H7 (cell line): ENCODE results near the gene C20orf141. TPM values are rescaled to one million over a fixed set of nuclear protein-coding genes. Genes with fewer than 3 reads are reported as not detected.

Source experiments
- DNase-seq: peaks from one replicate; pipeline ENCODE4 v3.0.0; 2012
- H3K27me3 ChIP-seq: 2 replicates; pipeline ENCODE4 v1.6.0; 2011; ENCODE audit warnings: mild to moderate bottlenecking, low read length; ENCODE audit not compliant: control insufficient read depth, insufficient read depth
- H3K36me3 ChIP-seq: replicated peaks from 2 replicates; pipeline ENCODE4 v1.5.1; 2011; ENCODE audit warnings: low read length; ENCODE audit not compliant: control insufficient read depth, insufficient read depth
- H3K4me3 ChIP-seq: 2 replicates; pipeline ENCODE4 v1.5.1; 2011; ENCODE audit warnings: low read depth, mild to moderate bottlenecking, control low read depth, low read length, moderate library complexity; ENCODE audit not compliant: insufficient read depth
- total RNA-seq: library from RNA; depleted of rRNA; stranded (reverse); fragments of >200 nt; shearing (Covaris generic); gene quantifications from 2 replicates; pipeline ENCODE4 v1.2.3, GENCODE V29; 2014

C20orf141 gene
- total RNA-seq, 1 experiment from 2014 or later: not detected

- Histone ChIP-seq H3K36me3 (peaks cover 6% of the 10 kb centered on the region), H3K4me3 (no peak overlapping the region), H3K27me3 (peaks cover 4% of the 10 kb centered on the region; the same call in 1 of the 2 replicates)
- DNase-seq: no peak
These were observed 19.3 kb upstream of the C20orf141 start for GRCh38 chr20:2795451-2795850.

DNA sequence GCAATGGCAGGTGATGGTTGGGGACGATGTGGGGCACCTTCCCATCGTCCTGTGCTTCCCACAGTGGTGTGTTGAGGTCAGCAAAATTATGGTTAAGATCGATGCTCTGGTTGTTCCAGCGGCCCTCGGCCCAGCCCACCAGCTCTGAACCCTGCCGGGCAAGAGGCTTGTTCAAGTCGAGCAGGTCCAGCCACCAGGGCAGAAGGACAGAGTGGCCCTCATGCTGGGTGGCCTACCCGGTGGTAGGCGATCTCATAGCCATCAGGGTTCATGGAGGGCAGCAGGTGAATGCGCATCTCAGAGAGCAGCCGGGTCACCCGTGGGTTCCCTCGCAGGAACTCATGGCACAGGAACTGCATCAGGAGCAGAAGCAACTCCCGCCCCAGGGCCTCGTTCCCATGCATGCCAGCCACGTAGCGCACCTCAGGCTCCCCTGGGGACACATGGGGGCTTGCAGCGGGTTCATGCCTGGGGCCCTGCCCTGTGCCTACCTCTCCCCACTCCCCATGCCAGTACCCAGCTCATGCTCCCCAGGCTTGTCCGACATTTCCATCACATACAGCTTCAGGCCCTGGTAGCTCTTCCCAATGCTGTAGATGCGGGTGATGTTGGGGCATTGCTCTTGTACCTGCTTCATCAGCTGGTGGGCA is 18.7 kb upstream of the C20orf141 start:
- DNase-seq: no peak

GRCh38 chr20:2797136-2797983 is 17.4 kb upstream of the C20orf141 start:
- Histone ChIP-seq H3K36me3 (peaks cover 6% of the 10 kb centered on the region), H3K27me3 (peaks cover 19% of the 10 kb centered on the region), H3K4me3 (no peak overlapping the region)
- no peak for DNase-seq

More for the DNA sequence above, 18.7 kb upstream of the C20orf141 start:
- Histone ChIP-seq H3K4me3 (no peak overlapping the region), H3K36me3 (peaks cover 6% of the 10 kb centered on the region), H3K27me3 (peaks cover 9% of the 10 kb centered on the region)

- Histone ChIP-seq H3K36me3 (peaks cover 6% of the 10 kb centered on the region), H3K27me3 (peaks cover 28% of the 10 kb centered on the region), H3K4me3 (no peak overlapping the region)
- DNase-seq: no peak
These were observed 16.5 kb upstream of the C20orf141 start for GRCh38 chr20:2798095-2798805.

DNA sequence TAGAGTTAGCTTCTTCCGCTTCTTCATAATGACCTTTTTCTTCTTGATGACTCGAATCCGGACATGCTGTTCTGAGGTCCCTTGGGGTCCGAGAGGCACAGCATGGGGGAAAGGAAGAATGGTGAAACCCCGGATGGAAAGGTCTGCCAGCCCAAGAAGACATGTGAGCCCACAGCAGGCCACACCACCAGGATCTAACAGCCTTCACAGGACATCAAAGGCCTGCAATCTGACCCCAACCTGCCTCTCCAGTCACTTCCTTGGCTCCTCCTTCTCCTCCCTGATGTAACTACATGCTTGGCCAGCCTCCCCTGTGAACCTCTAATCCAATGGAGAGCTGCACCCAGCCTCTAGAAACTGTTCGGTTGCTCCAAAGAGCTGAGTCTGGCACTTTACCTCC is 16.0 kb upstream of the C20orf141 start:
- DNase-seq: peak; percentile 81
- peak overlapping the region; percentile 95; the same call in 1 of the 2 replicates for H3K4me3 ChIP-seq
- peaks cover 6% of the 10 kb centered on the region for H3K36me3 ChIP-seq
- peaks cover 33% of the 10 kb centered on the region for H3K27me3 ChIP-seq

GRCh38 chr20:2799271-2799670 is 15.5 kb upstream of the C20orf141 start:
- H3K27me3 ChIP-seq: peaks cover 37% of the 10 kb centered on the region

DNA sequence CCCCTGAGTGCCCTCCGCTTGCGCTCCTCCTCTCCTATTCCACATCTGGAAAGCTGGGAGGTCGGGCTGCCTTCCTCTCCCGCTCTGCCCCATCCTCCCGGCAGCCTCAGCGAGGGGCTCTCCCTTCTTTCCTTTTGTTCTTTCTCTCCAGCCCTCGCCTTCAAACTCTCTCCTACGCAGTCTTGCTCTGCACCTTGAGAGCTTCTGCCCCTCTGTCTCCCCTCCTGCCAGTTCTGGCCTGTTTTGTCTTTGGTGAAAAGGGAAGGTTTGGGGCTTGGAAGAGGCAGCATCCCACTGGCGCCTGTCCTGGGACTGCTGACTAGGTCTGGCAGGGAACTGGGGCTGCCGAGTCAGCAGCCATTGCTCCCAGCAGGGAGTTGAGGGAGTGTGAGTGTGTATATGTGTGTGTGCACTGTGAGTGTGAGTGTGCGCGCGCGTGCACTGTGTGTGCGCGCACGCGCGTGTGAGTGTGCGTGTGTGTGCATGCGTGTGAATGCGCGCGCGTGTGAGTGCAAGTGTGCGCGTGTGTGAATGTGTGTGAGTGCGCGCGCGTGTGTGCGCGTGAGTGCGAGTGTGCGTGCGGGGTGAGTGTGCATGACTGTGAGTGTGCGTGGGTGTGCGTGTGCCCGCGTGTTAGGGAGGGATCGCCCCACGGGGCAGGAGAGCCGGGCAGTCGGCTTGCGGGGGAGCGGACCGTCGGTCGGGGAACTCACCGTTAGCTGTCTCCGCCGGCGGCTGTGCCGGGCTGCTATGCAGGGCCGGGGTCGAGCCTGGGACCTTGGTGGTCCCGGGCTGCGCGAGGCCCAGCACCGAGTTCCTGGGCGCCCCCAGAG is 14.9 kb upstream of the C20orf141 start:
- peaks cover 3% of the 10 kb centered on the region for H3K36me3 ChIP-seq
- H3K27me3 ChIP-seq: peaks cover 44% of the 10 kb centered on the region
- H3K4me3 ChIP-seq: peak overlapping the region; percentile 95
- peak; percentile 86 for DNase-seq

More at GRCh38 chr20:2799271-2799670, 15.5 kb upstream of the C20orf141 start:
- Histone ChIP-seq H3K36me3 (peaks cover 6% of the 10 kb centered on the region), H3K4me3 (peak overlapping the region; percentile 95)
- DNase-seq: no peak

DNA sequence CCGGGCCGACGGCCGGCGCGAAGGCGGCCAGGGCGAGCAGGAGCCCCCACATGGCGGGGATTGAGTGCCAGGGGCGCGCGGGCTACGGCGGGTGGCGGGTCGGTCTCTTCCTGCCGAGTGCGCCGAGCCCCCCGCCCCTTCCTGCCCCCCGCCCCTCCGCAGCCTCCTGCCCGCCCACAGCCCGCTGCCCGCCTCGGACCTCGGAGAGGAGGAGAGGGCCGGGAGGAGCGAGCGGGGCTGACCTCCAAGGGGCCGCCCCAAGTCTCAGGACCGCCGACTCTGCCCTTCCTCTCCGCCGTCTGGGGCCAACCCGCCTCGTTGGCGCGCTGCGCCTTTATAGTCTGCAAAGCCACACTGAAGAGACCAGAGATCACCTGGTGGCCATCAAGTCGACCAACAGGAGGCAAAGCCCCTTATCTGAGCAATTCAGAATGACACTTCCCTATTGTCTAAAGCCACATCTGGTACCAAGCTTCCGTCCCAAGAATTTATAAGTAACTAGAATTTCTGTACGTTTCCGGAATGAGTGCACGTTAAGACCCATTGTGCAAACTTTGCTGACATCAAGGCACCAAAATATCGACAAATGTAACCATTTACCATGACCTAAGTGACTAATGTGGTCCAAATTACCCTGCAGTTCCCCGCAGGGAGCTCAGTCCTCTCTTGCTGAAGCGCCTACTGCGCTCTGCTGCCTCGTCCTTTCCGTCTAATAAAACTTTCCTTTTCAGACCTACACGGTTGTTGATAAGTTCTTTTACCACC is 14.1 kb upstream of the C20orf141 start, which contains the start of gene CPXM1:
Gene CPXM1, minus strand, starts transcription at position 107 of the 765 bp plus-strand sequence. Its CDS starts 55 bp downstream, at position 52.
- Histone ChIP-seq H3K36me3 (peaks cover 3% of the 10 kb centered on the region), H3K4me3 (peak within 1 kb of the TSS; percentile 95), H3K27me3 (peaks cover 52% of the 10 kb centered on the region)
- DNase-seq: peak; percentile 97

DNA sequence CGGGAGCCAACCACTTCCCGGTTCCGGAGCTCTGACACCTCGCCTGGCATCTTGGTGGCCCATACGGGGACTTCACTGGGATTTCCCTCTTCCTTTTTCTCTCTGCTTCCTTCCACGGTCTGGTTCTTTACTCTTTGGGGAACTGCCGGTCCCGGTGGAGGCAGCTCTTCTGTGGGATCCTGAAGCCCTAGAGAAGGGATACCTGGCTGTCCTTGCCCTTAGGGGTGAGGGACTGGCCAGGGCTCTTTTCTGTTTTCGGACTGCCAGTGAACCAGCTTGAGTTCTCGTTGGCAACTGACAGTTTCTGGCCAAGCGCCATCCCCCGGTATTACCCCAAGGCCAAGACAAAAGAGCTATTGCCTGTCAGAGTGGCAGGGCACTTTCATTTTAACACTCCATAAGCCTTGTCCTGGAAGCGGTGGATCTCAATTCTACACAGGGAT is 13.5 kb upstream of the C20orf141 start:
- H3K36me3 ChIP-seq: peaks cover 3% of the 10 kb centered on the region
- peaks cover 58% of the 10 kb centered on the region for H3K27me3 ChIP-seq
- no peak for DNase-seq
- peak overlapping the region; percentile 95 for H3K4me3 ChIP-seq

GRCh38 chr20:2804041-2804828 is 10.6 kb upstream of the C20orf141 start:
- H3K36me3 ChIP-seq: no peaks in the 10 kb centered on the region
- H3K4me3 ChIP-seq: no peak overlapping the region
- no peak for DNase-seq
- H3K27me3 ChIP-seq: peaks cover 71% of the 10 kb centered on the region

DNA sequence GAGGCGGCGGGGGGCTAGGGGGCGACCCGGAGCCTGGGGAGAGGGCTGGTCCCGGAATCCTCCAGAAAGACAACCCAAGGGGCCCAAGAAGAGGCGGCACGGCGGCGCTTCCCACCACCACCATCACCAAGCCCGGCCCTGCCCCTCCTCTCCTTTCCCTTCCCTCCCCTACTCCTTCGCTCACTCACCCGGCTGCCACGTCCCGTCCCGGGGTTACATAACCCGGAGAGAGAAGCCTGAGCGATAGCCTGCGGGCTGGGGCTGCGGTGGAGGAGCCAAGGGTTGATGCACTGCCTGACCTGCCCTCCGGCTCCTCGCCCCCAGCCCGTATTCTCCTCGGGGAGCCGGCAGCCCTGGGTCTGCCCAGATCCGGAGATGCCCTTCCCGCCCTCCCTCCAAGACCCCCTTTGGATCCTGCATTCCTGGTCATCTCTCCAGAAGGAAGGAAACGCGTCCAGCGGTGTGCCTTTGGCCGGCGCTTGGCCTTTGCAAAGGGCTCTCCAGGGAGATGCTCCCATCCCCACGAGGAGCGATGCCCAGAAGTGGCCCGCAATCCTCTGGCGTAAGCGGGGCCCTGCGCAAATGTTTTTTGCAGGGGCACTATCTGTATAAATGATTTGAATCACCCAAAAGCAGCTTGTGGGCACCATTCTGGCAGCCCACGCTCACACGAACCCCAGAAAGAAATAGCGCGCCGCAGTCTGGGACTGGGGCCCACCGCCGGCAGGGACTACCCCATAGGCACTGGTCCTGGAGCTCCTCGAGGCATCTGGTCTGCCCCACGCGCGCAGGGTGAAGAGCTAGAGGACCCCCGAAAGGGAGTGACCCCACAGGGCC is 9.7 kb upstream of the C20orf141 start:
- Histone ChIP-seq H3K4me3 (peak overlapping the region; percentile 23; the same call in 1 of the 2 replicates), H3K36me3 (no peaks in the 10 kb centered on the region), H3K27me3 (peaks cover 69% of the 10 kb centered on the region)
- peak; percentile 87 for DNase-seq
